Skeletal muscle tissue (tissue), 4 donors: ENCODE data around the gene BATF. TPM values are rescaled to one million over a fixed set of nuclear protein-coding genes. Genes with fewer than 3 reads are reported as not detected.

Experiments used
- H3K27ac ChIP-seq: one replicate; pipeline ENCODE4 v1.7.0; 2013; ENCODE audit warnings: mild to moderate bottlenecking, low read depth, low read length, inconsistent platforms
- H3K27me3 ChIP-seq, 3 donors: one replicate each; pipeline ENCODE4 v1.7.0; 2013; ENCODE audit warnings: low read length in 3 of 3; ENCODE audit not compliant: control insufficient read depth in 3 of 3, insufficient read depth in 3 of 3
- H3K36me3 ChIP-seq, 3 donors: one replicate each; pipeline ENCODE4 v1.7.0; 2013; ENCODE audit warnings: low read length in 3 of 3; ENCODE audit not compliant: control insufficient read depth in 3 of 3, insufficient read depth in 3 of 3
- H3K4me1 ChIP-seq, 3 donors: one replicate each; pipeline ENCODE4 v1.7.0; 2013; ENCODE audit warnings: low read length in 3 of 3, mild to moderate bottlenecking in 3 of 3; ENCODE audit not compliant: control insufficient read depth in 3 of 3, insufficient read depth in 3 of 3
- H3K4me3 ChIP-seq, 3 donors: one replicate each; pipeline ENCODE4 v1.7.0; 2013; ENCODE audit warnings: low read length in 3 of 3
- H3K9ac ChIP-seq, 3 donors: one replicate each; pipeline ENCODE4 v1.7.0; 2013; ENCODE audit warnings: low read length in 3 of 3, mild to moderate bottlenecking in 3 of 3, moderate library complexity in 2 of 3, low read depth in 1 of 3
- H3K9me3 ChIP-seq, 3 donors: one replicate each; pipeline ENCODE4 v1.7.0; 2013; ENCODE audit warnings: low read length in 3 of 3; ENCODE audit not compliant: control insufficient read depth in 3 of 3
- total RNA-seq: library from RNA; depleted of rRNA; stranded (reverse); fragments of >200 nt; gene quantifications from one replicate; pipeline ENCODE4 v1.2.3, GENCODE V29; 2014
- donor health status: Osteomylitis.

The BATF gene
- total RNA-seq, 1 donor from 2014 or later, result 1.0 TPM

DNA sequence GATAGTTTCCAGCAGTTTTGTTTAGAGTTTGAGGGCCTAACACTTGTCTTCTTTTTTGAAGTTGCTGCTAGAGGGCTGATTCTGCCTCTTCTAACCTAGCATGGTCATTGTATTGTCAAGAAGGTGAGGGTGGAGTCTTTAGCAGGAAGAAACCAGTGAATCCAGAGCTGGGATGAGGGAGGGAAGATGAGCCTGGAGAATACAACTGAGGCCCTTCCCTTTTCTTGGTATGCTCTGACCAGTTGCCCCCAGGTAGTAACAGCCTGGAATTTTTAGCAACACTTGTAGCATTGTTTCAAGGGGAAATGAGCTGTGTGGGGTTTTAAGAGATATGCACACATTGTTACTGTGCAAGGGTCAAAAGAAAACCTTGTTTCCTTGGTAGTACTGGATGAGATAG lies 65.1 kb downstream of the BATF start:
- Histone ChIP-seq H3K27me3 (no peaks in the 10 kb centered on the region), H3K36me3 (no peaks in the 10 kb centered on the region), H3K9ac (no peak overlapping the region), H3K9me3 (peaks cover 0 to 2% (median 0%) of the 10 kb centered on the region in 3 donors), H3K4me3 (no peak overlapping the region), H3K4me1 (peaks cover 14 to 22% (median 14%) of the 10 kb centered on the region in 3 donors), H3K27ac (no peak overlapping the region)

GRCh38 chr14:75589931-75590330 lies 67.7 kb downstream of the BATF start:
- Histone ChIP-seq H3K4me1 (peaks cover 20 to 22% (median 21%) of the 10 kb centered on the region in 3 donors), H3K27me3 (no peaks in the 10 kb centered on the region), H3K9me3 (peaks cover 0 to 2% (median 0%) of the 10 kb centered on the region in 3 donors), H3K36me3 (no peaks in the 10 kb centered on the region), H3K27ac (no peak overlapping the region), H3K9ac (no peak overlapping the region), H3K4me3 (no peak overlapping the region)

GRCh38 chr14:75591331-75591946 lies 69.2 kb downstream of the BATF start:
- no peak overlapping the region for H3K27ac ChIP-seq
- no peaks in the 10 kb centered on the region for H3K36me3 ChIP-seq
- no peak overlapping the region for H3K9ac ChIP-seq
- H3K9me3 ChIP-seq, result peaks cover 0 to 2% (median 0%) of the 10 kb centered on the region in 3 donors
- no peak overlapping the region for H3K4me3 ChIP-seq
- H3K4me1 ChIP-seq, result peaks cover 20 to 22% (median 21%) of the 10 kb centered on the region in 3 donors
- H3K27me3 ChIP-seq, result no peaks in the 10 kb centered on the region

GRCh38 chr14:75591987-75592575 lies 69.8 kb downstream of the BATF start:
- H3K9ac ChIP-seq, result no peak overlapping the region
- no peak overlapping the region for H3K27ac ChIP-seq
- H3K4me3 ChIP-seq, result no peak overlapping the region
- peaks cover 20 to 22% (median 21%) of the 10 kb centered on the region in 3 donors for H3K4me1 ChIP-seq
- H3K36me3 ChIP-seq, result no peaks in the 10 kb centered on the region
- H3K9me3 ChIP-seq, result peaks cover 0 to 2% (median 0%) of the 10 kb centered on the region in 3 donors
- H3K27me3 ChIP-seq, result no peaks in the 10 kb centered on the region

DNA sequence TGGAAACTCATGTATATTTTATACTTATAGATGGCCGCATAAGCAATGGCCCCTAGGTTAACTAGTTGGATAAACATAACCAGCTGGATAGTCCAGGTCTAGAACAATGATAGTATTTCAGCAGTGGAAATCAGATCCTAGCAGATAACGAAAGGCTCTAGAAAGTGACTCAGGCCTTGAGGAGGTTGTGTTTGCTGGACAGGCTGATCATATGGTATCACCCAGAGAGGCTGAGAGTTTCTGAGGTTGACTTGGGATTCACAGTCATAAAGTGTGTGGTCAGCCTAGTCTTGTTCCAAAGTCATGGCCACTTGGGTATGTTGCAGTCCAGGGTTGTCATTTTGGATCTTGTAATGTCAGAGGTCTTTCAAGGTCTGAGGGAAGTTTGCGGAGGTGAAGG lies 73.0 kb downstream of the BATF start:
- Histone ChIP-seq H3K27ac (no peak overlapping the region), H3K36me3 (no peaks in the 10 kb centered on the region), H3K9ac (no peak overlapping the region)

More for the DNA sequence above, 73.0 kb downstream of the BATF start:
- H3K4me1 ChIP-seq, result peaks cover 14 to 20% (median 18%) of the 10 kb centered on the region in 3 donors
- no peaks in the 10 kb centered on the region for H3K27me3 ChIP-seq
- no peak overlapping the region for H3K4me3 ChIP-seq
- peaks cover 0 to 2% (median 0%) of the 10 kb centered on the region in 3 donors for H3K9me3 ChIP-seq

Other genes with a start within 250 kb of the BATF start
- 134 TPM for gene FOS, start 243.6 kb upstream of the BATF start, total RNA-seq
- 24.5 TPM for gene JDP2, start 94.4 kb upstream of the BATF start, total RNA-seq
- 7.3 TPM for gene FLVCR2, start 56.2 kb downstream of the BATF start, total RNA-seq
- 2.1 TPM for gene ERG28, start 138.4 kb downstream of the BATF start, total RNA-seq
- gene TTLL5, start 138.8 kb downstream of the BATF start, total RNA-seq, result 13.6 TPM